GM12874 (cell line): ENCODE measurements around the gene CEP112.

Source experiments
- TF ChIP-seq, protein P1 (sequence below): IDR thresholded peaks from 2 replicates; pipeline ENCODE4 v1.5.1; 2011; ENCODE audit warnings: low read depth, mild to moderate bottlenecking, control low read depth, low read length, moderate library complexity; ENCODE audit not compliant: insufficient read depth

The CEP112 gene

DNA sequence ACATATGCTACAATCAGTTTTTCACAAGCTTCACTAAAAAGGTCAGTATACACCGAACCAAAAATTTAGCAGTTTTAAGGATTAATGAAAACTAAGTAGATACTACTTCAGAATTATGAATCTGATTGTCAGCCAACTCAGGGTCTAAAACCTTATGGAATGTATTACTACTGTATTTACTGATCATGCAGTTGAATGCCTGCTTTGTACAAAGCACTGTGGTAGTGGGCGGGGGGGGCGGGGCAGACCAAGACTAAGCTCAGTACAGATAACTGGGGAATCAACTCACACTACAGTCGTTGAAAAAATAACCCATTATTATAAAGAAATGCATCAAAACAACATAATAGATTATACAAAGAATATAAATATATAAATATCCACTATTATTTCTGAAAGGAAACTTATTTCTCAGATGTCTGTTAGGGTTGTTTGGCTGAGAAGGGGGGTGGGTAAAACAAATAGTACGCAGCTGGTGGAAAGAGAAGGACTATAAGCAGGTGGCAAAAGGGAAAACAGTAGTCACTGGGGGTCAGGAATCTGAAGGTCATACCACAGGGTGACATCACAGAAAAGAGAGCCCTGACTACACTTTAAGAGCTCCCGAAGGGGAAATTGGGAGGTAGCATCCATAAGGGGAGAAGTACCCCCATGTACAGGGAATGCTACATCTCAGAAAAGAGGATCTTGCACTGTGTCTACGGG lies 521.1 kb downstream of the CEP112 start:
- TF ChIP-seq, protein P1, sequence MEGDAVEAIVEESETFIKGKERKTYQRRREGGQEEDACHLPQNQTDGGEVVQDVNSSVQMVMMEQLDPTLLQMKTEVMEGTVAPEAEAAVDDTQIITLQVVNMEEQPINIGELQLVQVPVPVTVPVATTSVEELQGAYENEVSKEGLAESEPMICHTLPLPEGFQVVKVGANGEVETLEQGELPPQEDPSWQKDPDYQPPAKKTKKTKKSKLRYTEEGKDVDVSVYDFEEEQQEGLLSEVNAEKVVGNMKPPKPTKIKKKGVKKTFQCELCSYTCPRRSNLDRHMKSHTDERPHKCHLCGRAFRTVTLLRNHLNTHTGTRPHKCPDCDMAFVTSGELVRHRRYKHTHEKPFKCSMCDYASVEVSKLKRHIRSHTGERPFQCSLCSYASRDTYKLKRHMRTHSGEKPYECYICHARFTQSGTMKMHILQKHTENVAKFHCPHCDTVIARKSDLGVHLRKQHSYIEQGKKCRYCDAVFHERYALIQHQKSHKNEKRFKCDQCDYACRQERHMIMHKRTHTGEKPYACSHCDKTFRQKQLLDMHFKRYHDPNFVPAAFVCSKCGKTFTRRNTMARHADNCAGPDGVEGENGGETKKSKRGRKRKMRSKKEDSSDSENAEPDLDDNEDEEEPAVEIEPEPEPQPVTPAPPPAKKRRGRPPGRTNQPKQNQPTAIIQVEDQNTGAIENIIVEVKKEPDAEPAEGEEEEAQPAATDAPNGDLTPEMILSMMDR: no peak

DNA sequence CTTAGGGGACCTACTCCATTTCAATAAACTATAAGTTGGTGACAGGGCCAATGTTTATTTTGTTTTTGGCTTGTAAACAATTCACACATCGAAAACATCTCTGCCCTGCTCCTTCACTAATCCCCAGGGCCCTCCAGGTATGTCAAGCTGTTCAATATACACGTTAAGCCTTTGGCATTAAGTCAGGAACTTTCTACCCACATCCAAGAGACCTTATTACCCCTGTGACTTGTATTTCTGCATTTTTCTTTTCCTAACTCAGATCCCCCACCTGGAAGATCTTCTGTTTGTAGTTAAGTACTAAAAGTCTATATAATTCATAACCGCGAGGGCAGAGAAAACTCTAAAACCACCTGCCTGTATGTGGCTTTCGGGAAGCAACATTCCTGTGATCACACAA lies 523.7 kb downstream of the CEP112 start:
- TF ChIP-seq, protein P1: no peak

- TF ChIP-seq, protein P1: no peak
Measured at GRCh38 chr17:65667656-65668055, 524.3 kb downstream of the CEP112 start.

DNA sequence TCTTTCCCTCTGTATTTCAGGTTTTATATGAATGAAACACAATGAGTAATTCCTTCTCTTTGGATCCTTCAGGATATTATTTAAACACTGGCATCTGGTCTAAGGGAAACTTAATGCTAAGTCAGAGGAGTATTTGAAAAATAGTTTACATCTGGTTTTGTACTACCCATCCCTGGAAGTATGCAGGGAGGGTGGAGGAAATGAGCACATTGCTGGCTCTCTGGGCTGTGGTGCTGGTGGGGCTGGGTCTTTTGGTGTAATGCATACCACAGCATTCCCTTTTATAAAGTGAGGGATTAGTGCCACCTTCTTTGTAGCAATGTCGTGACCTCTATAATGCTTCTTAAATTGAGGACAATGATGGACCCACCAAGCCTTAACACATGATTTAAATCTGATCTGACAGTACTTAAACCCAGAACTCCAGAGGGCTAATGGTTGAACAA lies 525.0 kb downstream of the CEP112 start:
- TF ChIP-seq, protein P1: no peak

GRCh38 chr17:65665966-65666365 lies 526.0 kb downstream of the CEP112 start:
- TF ChIP-seq, protein P1: no peak

GRCh38 chr17:65664696-65665095 lies 527.2 kb downstream of the CEP112 start:
- TF ChIP-seq, protein P1: no peak

GRCh38 chr17:65664266-65664665 lies 527.7 kb downstream of the CEP112 start:
- TF ChIP-seq, protein P1: no peak
